HCT116 (cell line): ENCODE data around the gene MTUS2.

Experiments
- CTCF ChIP-seq, 3 experiments: fragments of 200-600 bp in 1 of 3; sonication (generic) in 1 of 3; IDR thresholded peaks in 2 of 3; conservative IDR thresholded peaks in 1 of 3; 2 replicates each; pipeline ENCODE4 v1.5.1; 2012 to 2017; ENCODE audit warnings: low read depth in 2 of 3, low read length in 2 of 3, antibody characterized with exemption in 1 of 3, borderline replicate concordance in 1 of 3, control low read depth in 1 of 3, mild to moderate bottlenecking in 1 of 3, mixed read lengths in 1 of 3, mixed run types in 1 of 3, moderate library complexity in 1 of 3; ENCODE audit not compliant: insufficient read depth in 1 of 3
- POLR2A ChIP-seq: IDR thresholded peaks from 2 replicates; pipeline ENCODE4 v1.7.0; 2011; ENCODE audit warnings: borderline replicate concordance; ENCODE audit not compliant: insufficient read depth, insufficient read length; ENCODE audit errors: extremely low read depth
- TCF7L2 ChIP-seq: IDR thresholded peaks from 2 replicates; pipeline ENCODE4 v1.7.0; 2011; ENCODE audit warnings: borderline replicate concordance, inconsistent platforms; ENCODE audit not compliant: insufficient read depth, insufficient read length; ENCODE audit errors: extremely low read depth

GRCh38 chr13:28955264-28955966 lies 135.3 kb downstream of the MTUS2 start:
- TF ChIP-seq TCF7L2 (no peak), CTCF (IDR thresholded peaks at IDR 0.05 in 2 of 3, conservative IDR thresholded peaks at IDR 0.05 in 1 of 3; ENCODE audit: borderline replicate concordance in 1 of 3, insufficient read depth in 1 of 3, low read depth in 2 of 3, low read length in 2 of 3) (no peak), POLR2A (no peak)
